IMR-90 (cell line): ENCODE results near the gene OGFOD2. TPM values are rescaled to one million over a fixed set of nuclear protein-coding genes. Genes with fewer than 3 reads are reported as not detected.

Experiments
- ATAC-seq: fragments of 200-7000 bp; cut with Tn5 transposase; 2 replicates; pipeline ENCODE4 v1.9.1; 2020; ENCODE audit warnings: low read depth, mild to moderate bottlenecking, moderate library complexity
- BruUV-seq: library from RNA; stranded (reverse); fragments of 400-500 nt; replicated peaks from 2 replicates; lab custom pipeline; 2021; lab: Mats Ljungman, UMichigan
- CTCF ChIA-PET: fragments of 300-600 bp; formaldehyde crosslinking; extraction: SDS; loops from one replicate; lab custom pipeline; 2021; ENCODE audit warnings: antibody characterized with exemption; lab: Yijun Ruan, JAX
- POLR2A ChIA-PET: fragments of 300-600 bp; sonication (Branson Sonifier 250); formaldehyde crosslinking; loops from one replicate; lab custom pipeline; 2022; ENCODE audit warnings: antibody characterized with exemption; ENCODE audit not compliant: unreplicated experiment; lab: Charles Lee
- DNase-seq: peaks from one replicate; pipeline ENCODE4 v3.0.0; 2013
- H2AFZ ChIP-seq: replicated peaks from 2 replicates; pipeline ENCODE3; 2013; ENCODE audit warnings: low read length, mild to moderate bottlenecking; ENCODE audit not compliant: poor library complexity
- H2AK5ac ChIP-seq: 2 replicates; pipeline ENCODE4 v1.6.1; 2013; ENCODE audit warnings: low read depth, low read length, inconsistent platforms
- H2AK9ac ChIP-seq: replicated peaks from 2 replicates; pipeline ENCODE3; 2013; ENCODE audit warnings: mild to moderate bottlenecking, low read depth, low read length, moderate library complexity; ENCODE audit not compliant: poor library complexity
- H2BK120ac ChIP-seq: 2 replicates; pipeline ENCODE4 v1.6.1; 2013; ENCODE audit warnings: low read depth, low read length, inconsistent platforms
- H2BK15ac ChIP-seq: 3 replicates; pipeline ENCODE4 v1.6.1; 2013; ENCODE audit warnings: low read depth, low read length, inconsistent platforms
- H2BK20ac ChIP-seq: 2 replicates; pipeline ENCODE4 v1.6.1; 2013; ENCODE audit warnings: low read depth, mild to moderate bottlenecking, inconsistent platforms, low read length, moderate library complexity
- H2BK5ac ChIP-seq: 2 replicates; pipeline ENCODE4 v1.6.1; 2013; ENCODE audit warnings: mild to moderate bottlenecking, low read depth, low read length, inconsistent platforms; ENCODE audit not compliant: poor library complexity, severe bottlenecking
- H3K14ac ChIP-seq: replicated peaks from 2 replicates; pipeline ENCODE4 v1.6.1; 2013; ENCODE audit warnings: low read depth, low read length, inconsistent platforms
- H3K18ac ChIP-seq: 2 replicates; pipeline ENCODE4 v1.6.1; 2013; ENCODE audit warnings: low read depth, low read length, control low read depth
- H3K23ac ChIP-seq: 2 replicates; pipeline ENCODE4 v1.6.1; 2013; ENCODE audit warnings: low read depth, low read length, inconsistent platforms
- H3K27ac ChIP-seq: 2 replicates; pipeline ENCODE4 v1.5.1; 2013; ENCODE audit warnings: mild to moderate bottlenecking, control low read depth, low read length; ENCODE audit not compliant: insufficient read depth
- H3K27me3 ChIP-seq: 2 replicates; pipeline ENCODE4 v1.6.1; 2013; ENCODE audit warnings: low read length; ENCODE audit not compliant: control insufficient read depth, insufficient read depth
- H3K36me3 ChIP-seq: 2 replicates; pipeline ENCODE4 v1.6.1; 2013; ENCODE audit warnings: low read length, mixed read lengths; ENCODE audit not compliant: control insufficient read depth, insufficient read depth
- H3K4ac ChIP-seq: 2 replicates; pipeline ENCODE4 v1.6.1; 2013; ENCODE audit warnings: low read depth, low read length, inconsistent platforms
- H3K4me1 ChIP-seq: 2 replicates; pipeline ENCODE4 v1.6.1; 2013; ENCODE audit warnings: low read length, mixed read lengths; ENCODE audit not compliant: control insufficient read depth, insufficient read depth
- H3K4me2 ChIP-seq: 2 replicates; pipeline ENCODE4 v1.6.1; 2013; ENCODE audit warnings: low read depth, mild to moderate bottlenecking, control low read depth, low read length, moderate library complexity
- H3K4me3 ChIP-seq: 2 replicates; pipeline ENCODE4 v1.5.1; 2013; ENCODE audit warnings: low read depth, mild to moderate bottlenecking, control low read depth, low read length, moderate library complexity; ENCODE audit not compliant: insufficient read depth
- H3K56ac ChIP-seq: 2 replicates; pipeline ENCODE4 v1.6.1; 2013; ENCODE audit warnings: low read length, inconsistent platforms; ENCODE audit not compliant: insufficient read depth; ENCODE audit errors: extremely low read depth
- H3K79me1 ChIP-seq, 2 experiments: 2 replicates each; pipeline ENCODE4 v1.6.1; 2013; ENCODE audit warnings: low read length in 2 of 2, inconsistent platforms in 1 of 2, low read depth in 1 of 2
- H3K9ac ChIP-seq: 2 replicates; pipeline ENCODE4 v1.6.1; 2013; ENCODE audit warnings: low read depth, low read length, control low read depth
- H3K9me1 ChIP-seq: 2 replicates; pipeline ENCODE4 v1.6.1; 2013; ENCODE audit warnings: low read length, inconsistent platforms; ENCODE audit not compliant: insufficient read depth
- H3K9me3 ChIP-seq: 2 replicates; pipeline ENCODE4 v1.6.1; 2013; ENCODE audit warnings: low read length; ENCODE audit not compliant: control insufficient read depth, insufficient read depth
- H4K20me1 ChIP-seq: 2 replicates; pipeline ENCODE4 v1.6.1; 2013; ENCODE audit warnings: low read length, inconsistent platforms; ENCODE audit not compliant: insufficient read depth
- H4K5ac ChIP-seq: 2 replicates; pipeline ENCODE4 v1.6.1; 2013; ENCODE audit warnings: mild to moderate bottlenecking, low read depth, low read length, control low read depth
- H4K8ac ChIP-seq, 2 experiments: 2 replicates each; pipeline ENCODE4 v1.6.1; 2013; ENCODE audit warnings: low read depth in 2 of 2, low read length in 2 of 2, control low read depth in 1 of 2, inconsistent platforms in 1 of 2
- H4K91ac ChIP-seq: 2 replicates; pipeline ENCODE4 v1.6.1; 2013; ENCODE audit warnings: low read depth, low read length, inconsistent platforms; ENCODE audit not compliant: insufficient read depth
- BHLHE40 ChIP-seq: fragments of 150-350 bp; IDR thresholded peaks from 2 replicates; pipeline ENCODE4 v1.6.1; 2016; ENCODE audit warnings: mild to moderate bottlenecking, low read depth, low read length
- ELK1 ChIP-seq: fragments of 150-350 bp; IDR thresholded peaks from 2 replicates; pipeline ENCODE4 v1.6.1; 2016; ENCODE audit warnings: low read depth, mild to moderate bottlenecking, low read length, moderate library complexity, borderline replicate concordance
- MAFK ChIP-seq: IDR thresholded peaks from 2 replicates; pipeline ENCODE4 v1.6.1; 2012; ENCODE audit warnings: low read depth, low read length, improper control_type of control experiment
- MXI1 ChIP-seq: IDR thresholded peaks from 2 replicates; pipeline ENCODE4 v1.6.1; 2012; ENCODE audit warnings: low read depth, mild to moderate bottlenecking, low read length, moderate library complexity, borderline replicate concordance
- SMC3 ChIP-seq: fragments of 150-350 bp; IDR thresholded peaks from 2 replicates; pipeline ENCODE4 v1.6.1; 2016; ENCODE audit warnings: low read depth, mild to moderate bottlenecking, antibody characterized with exemption, low read length, moderate library complexity
- WGBS, 2 experiments: methylation state at CpG; one replicate each; pipeline versions ENCODE4 v1.1.5 to v1.1.7; 2013; ENCODE audit warnings: missing lambda C conversion rate in 2 of 2; ENCODE audit not compliant: insufficient read length in 1 of 2; ENCODE audit errors: extremely low coverage in 2 of 2; 5-methylcytosine and 5-hydroxymethylcytosine counted together
- dilution Hi-C: fragments of 300-500 bp; cut with HindIII; formaldehyde crosslinking; loops from one replicate; pipeline ENCODE4 v1.14.3; 2018; ENCODE audit warnings: low sequenced_read_pairs; ENCODE audit not compliant: unreplicated experiment
- in situ Hi-C: fragments of 300-500 bp; cut with MboI; formaldehyde crosslinking; loops from 3 replicates; pipeline ENCODE4 v1.14.3; 2019; ENCODE audit warnings: low sequenced_read_pairs, inconsistent platforms, mixed read lengths
- intact Hi-C: fragments of 100-400 bp; cut with micrococcal nuclease; formaldehyde crosslinking; loops from 2 replicates; pipeline ENCODE4 v1.10.0; 2022
- polyA plus RNA-seq, 3 experiments: library from polyadenylated mRNA; depleted of rRNA; stranded (reverse); fragments of >200 nt; gene quantifications; 2 replicates each; pipeline ENCODE4 v1.2.3, GENCODE V29; 2012; ENCODE audit warnings: low replicate concordance in 1 of 3
- total RNA-seq: library from RNA; depleted of rRNA; stranded (reverse); fragments of >200 nt; gene quantifications from 2 replicates; pipeline ENCODE4 v1.2.3, GENCODE V29; 2012
- TF ChIP-seq, protein P1 (sequence below): fragments of 150-350 bp; IDR thresholded peaks from 2 replicates; pipeline ENCODE4 v1.6.1; 2017; ENCODE audit warnings: mild to moderate bottlenecking, antibody characterized with exemption, low read length, low read depth
- TF ChIP-seq, protein P2 (sequence below): conservative IDR thresholded peaks from 2 replicates; pipeline ENCODE4 v1.5.1; 2012; ENCODE audit warnings: mild to moderate bottlenecking, low read depth, low read length, improper control_type of control experiment

OGFOD2 gene
- total and polyA plus RNA-seq, 2 of the 4 experiments (the other 2 are of a cell fraction) = 4.3 to 18.2 TPM

GRCh38 chr12:122999196-122999946 is 24.3 kb downstream of the OGFOD2 start:
- no TSS peak for BruUV-seq
- H3K9ac ChIP-seq = no peak overlapping the region
- no peak overlapping the region for H2AFZ ChIP-seq
- dilution Hi-C loops (loop anchor here (25.0 kb wide), 1 partner anchor 238 kb away; the partner anchor contains the start of genes MPHOSPH9 and MTRFR), in situ Hi-C loops (no loop called here), intact Hi-C loops (no loop called here)
- no peaks in the 10 kb centered on the region for H3K9me1 ChIP-seq
- no peak overlapping the region for H3K4ac ChIP-seq
- H2BK20ac ChIP-seq = no peak overlapping the region
- no peak overlapping the region for H3K23ac ChIP-seq
- no peak overlapping the region for H2AK9ac ChIP-seq
- no peak overlapping the region for H3K14ac ChIP-seq
- no peak overlapping the region for H4K8ac ChIP-seq
- no peak overlapping the region for H3K4me3 ChIP-seq
- ChIA-PET POLR2A (no interaction called here), CTCF (interaction anchor here (0.6 kb wide), 1 partner anchor 1965 kb away, joined by 3 read pairs; no protein-coding TSS in a partner anchor)
- no peak overlapping the region for H4K5ac ChIP-seq
- H3K36me3 ChIP-seq = peaks cover 30% of the 10 kb centered on the region
- ATAC-seq = no peak
- H2AK5ac ChIP-seq = no peak overlapping the region
- H3K4me2 ChIP-seq = no peak overlapping the region
- H2BK15ac ChIP-seq = no peak overlapping the region
- no peak overlapping the region for H2BK120ac ChIP-seq
- DNase-seq = no peak
- no peak overlapping the region for H3K27ac ChIP-seq
- H3K27me3 ChIP-seq = no peaks in the 10 kb centered on the region
- H4K20me1 ChIP-seq = no peaks in the 10 kb centered on the region
- no peak overlapping the region for H4K91ac ChIP-seq
- no peaks in the 10 kb centered on the region for H3K9me3 ChIP-seq
- no peaks in the 10 kb centered on the region for H3K4me1 ChIP-seq
- no peak overlapping the region for H3K18ac ChIP-seq
- no peaks in the 10 kb centered on the region for H3K79me1 ChIP-seq
- 100% methylated on average over 1 of the region's 8 CpGs; no CpG with 5 or more reads in 1 of the 2 experiments for WGBS, 2 experiments
- no peak overlapping the region for H2BK5ac ChIP-seq
- TF ChIP-seq ELK1 (no peak), BHLHE40 (no peak), MXI1 (no peak), SMC3 (no peak), MAFK (no peak)
- TF ChIP-seq, protein P1, sequence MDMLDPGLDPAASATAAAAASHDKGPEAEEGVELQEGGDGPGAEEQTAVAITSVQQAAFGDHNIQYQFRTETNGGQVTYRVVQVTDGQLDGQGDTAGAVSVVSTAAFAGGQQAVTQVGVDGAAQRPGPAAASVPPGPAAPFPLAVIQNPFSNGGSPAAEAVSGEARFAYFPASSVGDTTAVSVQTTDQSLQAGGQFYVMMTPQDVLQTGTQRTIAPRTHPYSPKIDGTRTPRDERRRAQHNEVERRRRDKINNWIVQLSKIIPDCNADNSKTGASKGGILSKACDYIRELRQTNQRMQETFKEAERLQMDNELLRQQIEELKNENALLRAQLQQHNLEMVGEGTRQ = no peak
- TF ChIP-seq, protein P2, sequence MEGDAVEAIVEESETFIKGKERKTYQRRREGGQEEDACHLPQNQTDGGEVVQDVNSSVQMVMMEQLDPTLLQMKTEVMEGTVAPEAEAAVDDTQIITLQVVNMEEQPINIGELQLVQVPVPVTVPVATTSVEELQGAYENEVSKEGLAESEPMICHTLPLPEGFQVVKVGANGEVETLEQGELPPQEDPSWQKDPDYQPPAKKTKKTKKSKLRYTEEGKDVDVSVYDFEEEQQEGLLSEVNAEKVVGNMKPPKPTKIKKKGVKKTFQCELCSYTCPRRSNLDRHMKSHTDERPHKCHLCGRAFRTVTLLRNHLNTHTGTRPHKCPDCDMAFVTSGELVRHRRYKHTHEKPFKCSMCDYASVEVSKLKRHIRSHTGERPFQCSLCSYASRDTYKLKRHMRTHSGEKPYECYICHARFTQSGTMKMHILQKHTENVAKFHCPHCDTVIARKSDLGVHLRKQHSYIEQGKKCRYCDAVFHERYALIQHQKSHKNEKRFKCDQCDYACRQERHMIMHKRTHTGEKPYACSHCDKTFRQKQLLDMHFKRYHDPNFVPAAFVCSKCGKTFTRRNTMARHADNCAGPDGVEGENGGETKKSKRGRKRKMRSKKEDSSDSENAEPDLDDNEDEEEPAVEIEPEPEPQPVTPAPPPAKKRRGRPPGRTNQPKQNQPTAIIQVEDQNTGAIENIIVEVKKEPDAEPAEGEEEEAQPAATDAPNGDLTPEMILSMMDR = no peak
- H3K56ac ChIP-seq = no peak overlapping the region
